K562 (cell line): ENCODE measurements around the gene CPT1B. TPM values are rescaled to one million over a fixed set of nuclear protein-coding genes. Genes with fewer than 3 reads are reported as not detected.

ENCODE experiments used
- ATAC-seq: fragments of 200-7000 bp; cut with Tn5 transposase; 3 replicates; pipeline ENCODE4 v1.9.1; 2020; ENCODE audit warnings: moderate library complexity
- BruUV-seq: library from RNA; stranded (reverse); fragments of 400-500 nt; replicated peaks from 2 replicates; lab custom pipeline; 2021; lab: Mats Ljungman, UMichigan
- CTCF ChIA-PET: fragments of 300-600 bp; formaldehyde crosslinking; extraction: SDS; loops from one replicate; lab custom pipeline; 2021; ENCODE audit warnings: low intra/inter-chr PET ratio; lab: Yijun Ruan, JAX
- POLR2A ChIA-PET: fragments of 300-600, 350-650 bp; sonication (Branson Sonifier 250); formaldehyde crosslinking; extraction: SDS; loops from one replicate; lab custom pipeline; 2021; ENCODE audit warnings: antibody characterized with exemption, inconsistent platforms; lab: Yijun Ruan, JAX
- DNase-seq, 4 experiments: peaks; one replicate each; pipeline versions ENCODE4 v3.0.0 to v3.0.0-alpha.2; 2011 to 2018; ENCODE audit warnings: low spot score in 3 of 4, mixed read lengths in 3 of 4; ENCODE audit errors: extremely low read depth in 1 of 4
- FAIRE-seq: peaks from 2 replicates; lab custom pipeline; 2011; peaks lifted over from hg19 to GRCh38; lab: Jason Lieb, UNC
- H2AFZ ChIP-seq: 2 replicates; pipeline ENCODE4 v1.6.0; 2011; ENCODE audit warnings: low read depth, low read length, control low read depth, inconsistent platforms
- H3K27ac ChIP-seq: fragments of 200-600 bp; 3 replicates; pipeline ENCODE4 v1.8.0; 2011; ENCODE audit warnings: low read depth, mild to moderate bottlenecking, control low read depth, inconsistent platforms, low read length, moderate library complexity, mixed read lengths; ENCODE audit errors: extremely low read depth
- H3K27me3 ChIP-seq, 2 experiments: fragments of 300-600 bp in 1 of 2; 2 replicates in 1 of 2; 3 replicates in 1 of 2; pipeline versions ENCODE4 v1.6.0 to v1.8.0; 2011; ENCODE audit warnings: inconsistent platforms in 2 of 2, low read length in 2 of 2, mild to moderate bottlenecking in 1 of 2, mixed read lengths in 1 of 2, moderate library complexity in 1 of 2; ENCODE audit not compliant: control insufficient read depth in 2 of 2, insufficient read depth in 2 of 2
- H3K36me3 ChIP-seq: fragments of 300-600 bp; 3 replicates; pipeline ENCODE4 v1.8.0; 2011; ENCODE audit warnings: mild to moderate bottlenecking, low read length, inconsistent platforms; ENCODE audit not compliant: control insufficient read depth, insufficient read depth
- H3K4me1 ChIP-seq, 2 experiments: fragments of 200-600 bp in 1 of 2; replicated peaks in 1 of 2; 2 replicates in 1 of 2; 3 replicates in 1 of 2; pipeline versions ENCODE4 v1.5.1 to v1.8.0; 2011; ENCODE audit warnings: inconsistent platforms in 2 of 2, low read length in 2 of 2, mild to moderate bottlenecking in 1 of 2, mixed read lengths in 1 of 2, moderate library complexity in 1 of 2; ENCODE audit not compliant: control insufficient read depth in 2 of 2, insufficient read depth in 2 of 2
- H3K4me2 ChIP-seq: 2 replicates; pipeline ENCODE4 v1.6.1; 2011; ENCODE audit warnings: low read length, control low read depth, inconsistent platforms, mixed read lengths; ENCODE audit not compliant: insufficient read depth
- H3K4me3 ChIP-seq: fragments of 200-600 bp; sonication (generic), shearing (Covaris generic); 2 replicates; pipeline ENCODE4 v1.5.1; 2016; ENCODE audit warnings: control low read depth, inconsistent platforms
- H3K79me2 ChIP-seq: fragments of 200-600 bp; 3 replicates; pipeline ENCODE4 v1.8.0; 2011; ENCODE audit warnings: low read length, inconsistent platforms; ENCODE audit not compliant: control insufficient read depth, insufficient read depth
- H3K9ac ChIP-seq, 2 experiments: 2 replicates each; pipeline versions ENCODE4 v1.6.0 to v1.6.1; 2011; ENCODE audit warnings: low read depth in 2 of 2, low read length in 2 of 2, control low read depth in 1 of 2, inconsistent platforms in 1 of 2, mild to moderate bottlenecking in 1 of 2, mixed read lengths in 1 of 2; ENCODE audit not compliant: insufficient read depth in 1 of 2
- H3K9me1 ChIP-seq: one replicate; pipeline ENCODE4 v1.6.0; 2011; ENCODE audit warnings: inconsistent platforms, mild to moderate bottlenecking, low read length, moderate library complexity; ENCODE audit not compliant: control insufficient read depth, insufficient read depth
- H3K9me3 ChIP-seq: replicated peaks from 2 replicates; pipeline ENCODE4 v1.5.1; 2011; ENCODE audit warnings: low read depth, low read length, inconsistent platforms; ENCODE audit not compliant: control insufficient read depth, insufficient read depth
- H4K20me1 ChIP-seq: replicated peaks from 2 replicates; pipeline ENCODE4 v1.6.1; 2011; ENCODE audit warnings: low read length, inconsistent platforms, mixed read lengths; ENCODE audit not compliant: control insufficient read depth, insufficient read depth
- HCFC1 ChIP-seq: IDR thresholded peaks from 2 replicates; pipeline ENCODE4 v1.6.1; 2012; ENCODE audit warnings: low read depth, low read length, improper control_type of control experiment
- HEY1 ChIP-seq: fragments of 250-450 bp; sonication (Bioruptor Pico); IDR thresholded peaks from 2 replicates; pipeline ENCODE4 v1.5.0; 2020; ENCODE audit warnings: mild to moderate bottlenecking, moderate library complexity, borderline replicate concordance
- PHB2 ChIP-seq: fragments of 450-650 bp; IDR thresholded peaks from 2 replicates; pipeline ENCODE4 v1.6.1; 2017; ENCODE audit warnings: low read depth
- THAP12 ChIP-seq: fragments of 250-450 bp; sonication (Bioruptor Pico); IDR thresholded peaks from 2 replicates; pipeline ENCODE4 v1.9.0; 2021; ENCODE audit warnings: mild to moderate bottlenecking, inconsistent platforms
- U2AF2 ChIP-seq: fragments of 200-400 bp; formaldehyde crosslinking; optimal IDR thresholded peaks from 2 replicates; pipeline ENCODE3; 2017; ENCODE audit warnings: low read depth, mild to moderate bottlenecking, low read length
- ZKSCAN3 ChIP-seq: fragments of 250-450 bp; sonication (Bioruptor Pico); IDR thresholded peaks from 2 replicates; pipeline ENCODE4 v1.4.0; 2020
- ZNF780A ChIP-seq: fragments of 250-450 bp; sonication (Bioruptor Pico); IDR thresholded peaks from 2 replicates; pipeline ENCODE4 v1.5.0; 2021; ENCODE audit warnings: mild to moderate bottlenecking
- ZZZ3 ChIP-seq: fragments of 450-650 bp; IDR thresholded peaks from 2 replicates; pipeline ENCODE4 v1.6.1; 2016; ENCODE audit warnings: antibody characterized with exemption, mild to moderate bottlenecking, moderate library complexity
- WGBS: fragments of 100-300 bp; shearing (Covaris generic); methylation state at CpG from one replicate; pipeline ENCODE4 v1.1.6; 2016; ENCODE audit warnings: low coverage, mixed read lengths; ENCODE audit not compliant: insufficient coverage; ENCODE audit errors: missing lambda C conversion rate; 5-methylcytosine and 5-hydroxymethylcytosine counted together
- in situ Hi-C: fragments of 300-500 bp; cut with MboI; formaldehyde crosslinking; loops from 4 replicates; pipeline ENCODE4 v1.15.0; 2018; ENCODE audit warnings: inconsistent platforms, mixed read lengths
- intact Hi-C: fragments of 100-400 bp; cut with micrococcal nuclease; formaldehyde crosslinking; loops from 2 replicates; pipeline ENCODE4 v1.14.2; 2022
- polyA plus RNA-seq, 8 experiments: library from polyadenylated mRNA; depleted of rRNA in 4 of 8; stranded (reverse) in 5 of 8; unstranded in 3 of 8; fragments of >200 nt; fragmentation: Nextera tagmentation in 2 of 8; fragmentation: Illumina TruSeq in 1 of 8; extraction: Ambion mirVana in 2 of 8; extraction: Trizol in 1 of 8; gene quantifications; 2 replicates each; pipeline versions ENCODE4 v1.2.1 to v1.2.3, GENCODE V29; 2011 to 2014; ENCODE audit warnings: inconsistent platforms in 1 of 8, missing spikeins in 1 of 8
- total RNA-seq, 7 experiments: library from RNA; depleted of rRNA in 6 of 7; stranded (reverse); fragments of >200 nt in 6 of 7; fragmentation: Illumina TruSeq in 2 of 7; extraction: Trizol in 2 of 7; gene quantifications; 2 replicates each; pipeline versions ENCODE4 v1.2.1 to v1.2.3, GENCODE V29; 2011 to 2021; ENCODE audit warnings: low replicate concordance in 1 of 7
- TF ChIP-seq, protein P1 (sequence below): sonication (generic); formaldehyde crosslinking; IDR thresholded peaks from 2 replicates; pipeline ENCODE4 v1.8.1; 2022; ENCODE audit warnings: missing genetic modification reagents
- TF ChIP-seq, protein P2 (sequence below): fragments of 250-450 bp; sonication (Bioruptor Pico); IDR thresholded peaks from 2 replicates; pipeline ENCODE4 v1.8.0; 2022; ENCODE audit warnings: moderate library complexity, mild to moderate bottlenecking, inconsistent platforms

The CPT1B gene
- total and polyA plus RNA-seq, 9 of the 15 experiments (the other 6 are each of a cell fraction or from before 2014, with no cell fraction given) = 0.35 to 6.1 (median 2.6) TPM

GRCh38 chr22:50574383-50574755 is 3.9 kb downstream of the CPT1B start:
- Histone ChIP-seq H3K9ac (no peak overlapping the region), H3K9me1 (no peaks in the 10 kb centered on the region), H3K27ac (no peak overlapping the region), H4K20me1 (no peaks in the 10 kb centered on the region), H3K79me2 (no peaks in the 10 kb centered on the region), H3K4me3 (no peak overlapping the region), H3K9me3 (no peaks in the 10 kb centered on the region), H3K36me3 (no peaks in the 10 kb centered on the region), H3K4me1 (peaks cover 0 to 11% of the 10 kb centered on the region in 2 experiments; a peak in 2 of 5 replicates), H3K27me3 (no peaks in the 10 kb centered on the region), H3K4me2 (no peak overlapping the region), H2AFZ (no peak overlapping the region)
- ChIA-PET POLR2A (interaction anchor here (0.7 to 1.5 kb wide), 5 partner anchors 9 to 89 kb away, joined by 3 to 5 read pairs (median 3); partner anchors contain the start of gene SYCE3), CTCF (no interaction called here)
- intact Hi-C loops (no loop called here), in situ Hi-C loops (no loop called here)
- ATAC-seq (no peak), DNase-seq (no peak), FAIRE-seq (no peak)
- BruUV-seq = no TSS peak
- TF ChIP-seq PHB2 (no peak), HCFC1 (no peak), ZZZ3 (no peak), HEY1 (no peak), THAP12 (CRISPR knock-in tag) (no peak), U2AF2 (no peak), ZKSCAN3 (no peak), ZNF780A (no peak)
- TF ChIP-seq, protein P1, sequence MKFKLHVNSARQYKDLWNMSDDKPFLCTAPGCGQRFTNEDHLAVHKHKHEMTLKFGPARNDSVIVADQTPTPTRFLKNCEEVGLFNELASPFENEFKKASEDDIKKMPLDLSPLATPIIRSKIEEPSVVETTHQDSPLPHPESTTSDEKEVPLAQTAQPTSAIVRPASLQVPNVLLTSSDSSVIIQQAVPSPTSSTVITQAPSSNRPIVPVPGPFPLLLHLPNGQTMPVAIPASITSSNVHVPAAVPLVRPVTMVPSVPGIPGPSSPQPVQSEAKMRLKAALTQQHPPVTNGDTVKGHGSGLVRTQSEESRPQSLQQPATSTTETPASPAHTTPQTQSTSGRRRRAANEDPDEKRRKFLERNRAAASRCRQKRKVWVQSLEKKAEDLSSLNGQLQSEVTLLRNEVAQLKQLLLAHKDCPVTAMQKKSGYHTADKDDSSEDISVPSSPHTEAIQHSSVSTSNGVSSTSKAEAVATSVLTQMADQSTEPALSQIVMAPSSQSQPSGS (CRISPR knock-in tag) = no peak
- TF ChIP-seq, protein P2, sequence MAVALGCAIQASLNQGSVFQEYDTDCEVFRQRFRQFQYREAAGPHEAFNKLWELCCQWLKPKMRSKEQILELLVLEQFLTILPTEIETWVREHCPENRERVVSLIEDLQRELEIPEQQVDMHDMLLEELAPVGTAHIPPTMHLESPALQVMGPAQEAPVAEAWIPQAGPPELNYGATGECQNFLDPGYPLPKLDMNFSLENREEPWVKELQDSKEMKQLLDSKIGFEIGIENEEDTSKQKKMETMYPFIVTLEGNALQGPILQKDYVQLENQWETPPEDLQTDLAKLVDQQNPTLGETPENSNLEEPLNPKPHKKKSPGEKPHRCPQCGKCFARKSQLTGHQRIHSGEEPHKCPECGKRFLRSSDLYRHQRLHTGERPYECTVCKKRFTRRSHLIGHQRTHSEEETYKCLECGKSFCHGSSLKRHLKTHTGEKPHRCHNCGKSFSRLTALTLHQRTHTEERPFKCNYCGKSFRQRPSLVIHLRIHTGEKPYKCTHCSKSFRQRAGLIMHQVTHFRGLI (CRISPR knock-in tag) = no peak
- WGBS = 47% methylated on average over 8 of the region's 11 CpGs
